GM19372 (cell line): ENCODE results near the gene CCDC87.
"Not testable (repeated sequence)": the region's sequence is repeated elsewhere in the genome, so short reads cannot be mapped to it uniquely, and the experiment has no call there.

Source experiments
- ATAC-seq: cut with Tn5 transposase; IDR thresholded peaks from one replicate; pipeline ENCODE4 v1.9.1; 2021; ENCODE audit warnings: mild to moderate bottlenecking, low read depth, moderate library complexity; ENCODE audit not compliant: unreplicated experiment

The CCDC87 gene

GRCh38 chr11:66617155-66617834, 24.4 kb upstream of the CCDC87 start:
- ATAC-seq: no peak

- peak; percentile 88 for ATAC-seq
Measured at GRCh38 chr11:66616379-66617154, 23.7 kb upstream of the CCDC87 start, which contains the start of gene RBM14. Gene RBM14, plus strand, starts transcription at chr11:66616630. Its CDS starts 91 bp downstream, at chr11:66616721.

GRCh38 chr11:66614073-66614472, 21.2 kb upstream of the CCDC87 start:
- no peak for ATAC-seq

GRCh38 chr11:66612458-66612857, 19.6 kb upstream of the CCDC87 start:
- ATAC-seq: no peak

- ATAC-seq: no peak
Measured at GRCh38 chr11:66609721-66610617, 17.1 kb upstream of the CCDC87 start.

GRCh38 chr11:66607126-66607834, 14.4 kb upstream of the CCDC87 start:
- no peak for ATAC-seq

GRCh38 chr11:66606608-66607007, 13.7 kb upstream of the CCDC87 start:
- not testable (repeated sequence) for ATAC-seq

GRCh38 chr11:66604155-66604554, 11.3 kb upstream of the CCDC87 start:
- no peak for ATAC-seq

- ATAC-seq: no peak
Measured at GRCh38 chr11:66603072-66603471, 10.2 kb upstream of the CCDC87 start.

- no peak for ATAC-seq
Measured at GRCh38 chr11:66600631-66601233, 7.9 kb upstream of the CCDC87 start.

- ATAC-seq: no peak
Measured at GRCh38 chr11:66600219-66600618, 7.4 kb upstream of the CCDC87 start.

- ATAC-seq: no peak
Measured at GRCh38 chr11:66598993-66599392, 6.1 kb upstream of the CCDC87 start.

- no peak for ATAC-seq
Measured at GRCh38 chr11:66595245-66595904, 2.5 kb upstream of the CCDC87 start.

- no peak for ATAC-seq
Measured at GRCh38 chr11:66593650-66594049, 787 bp upstream of the CCDC87 start.

GRCh38 chr11:66593303-66593635, 406 bp upstream of the CCDC87 start:
- peak; percentile 22 for ATAC-seq

- ATAC-seq: no peak
Measured at GRCh38 chr11:66591175-66591574, 1.7 kb downstream of the CCDC87 start.

- no peak for ATAC-seq
Measured at GRCh38 chr11:66589996-66590675, 2.7 kb downstream of the CCDC87 start.

- not testable (repeated sequence) for ATAC-seq
Measured at GRCh38 chr11:66589315-66589714, 3.5 kb downstream of the CCDC87 start.

- ATAC-seq: no peak
Measured at GRCh38 chr11:66586136-66586535, 6.7 kb downstream of the CCDC87 start.
